Loucy (cell line): ENCODE data around the gene PFDN5.

Experiments
- EZH2phosphoT487 ChIP-seq: fragments of 200-600 bp; IDR thresholded peaks from 2 replicates; pipeline ENCODE4 v1.6.1; 2018; ENCODE audit warnings: antibody characterized with exemption, mild to moderate bottlenecking, moderate library complexity, borderline replicate concordance
- TF ChIP-seq, protein P1 (sequence below): fragments of 200-600 bp; sonication (generic); conservative IDR thresholded peaks from 2 replicates; pipeline ENCODE4 v1.5.1; 2014; ENCODE audit warnings: mild to moderate bottlenecking, antibody characterized with exemption, low read length

DNA sequence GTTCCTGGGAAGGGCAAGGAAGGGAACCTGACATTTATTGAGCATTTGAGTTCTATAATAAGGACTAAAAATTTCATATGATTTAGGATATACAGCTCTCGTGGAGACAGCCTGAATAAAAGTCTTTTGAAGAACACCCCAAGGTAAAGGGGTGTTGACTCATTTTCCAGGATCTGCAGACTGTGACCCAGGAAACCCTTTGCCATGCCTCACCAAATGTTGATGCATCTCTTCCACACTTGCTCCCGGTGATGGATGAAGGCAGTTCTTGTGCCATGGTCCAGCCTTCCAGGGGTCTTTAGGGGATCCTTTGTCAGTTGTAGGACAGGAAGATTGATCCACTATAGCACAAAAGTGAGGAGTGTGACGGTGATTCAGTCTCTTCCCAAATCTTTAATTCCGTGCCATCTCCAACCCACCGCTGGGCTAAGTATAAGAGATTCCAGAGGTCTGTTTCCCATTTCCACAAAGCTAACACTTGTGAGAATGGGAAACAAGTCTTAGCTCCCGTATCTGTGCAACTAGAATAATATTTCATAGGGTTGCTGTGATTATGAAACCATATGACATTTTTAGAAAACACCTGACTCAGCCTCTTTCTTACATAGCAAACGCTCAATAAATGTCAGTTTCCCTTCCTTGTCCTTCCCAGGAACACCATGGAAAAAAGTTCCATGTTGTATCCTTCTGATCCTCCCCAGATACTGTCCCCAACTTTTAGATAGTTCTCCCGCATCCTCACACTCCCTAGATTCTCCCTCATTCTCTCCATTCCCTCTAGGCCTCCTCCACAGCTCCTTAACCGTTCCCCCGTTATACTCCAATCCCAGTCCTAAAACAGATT is 25.2 kb downstream of the PFDN5 start:
- TF ChIP-seq, protein P1, sequence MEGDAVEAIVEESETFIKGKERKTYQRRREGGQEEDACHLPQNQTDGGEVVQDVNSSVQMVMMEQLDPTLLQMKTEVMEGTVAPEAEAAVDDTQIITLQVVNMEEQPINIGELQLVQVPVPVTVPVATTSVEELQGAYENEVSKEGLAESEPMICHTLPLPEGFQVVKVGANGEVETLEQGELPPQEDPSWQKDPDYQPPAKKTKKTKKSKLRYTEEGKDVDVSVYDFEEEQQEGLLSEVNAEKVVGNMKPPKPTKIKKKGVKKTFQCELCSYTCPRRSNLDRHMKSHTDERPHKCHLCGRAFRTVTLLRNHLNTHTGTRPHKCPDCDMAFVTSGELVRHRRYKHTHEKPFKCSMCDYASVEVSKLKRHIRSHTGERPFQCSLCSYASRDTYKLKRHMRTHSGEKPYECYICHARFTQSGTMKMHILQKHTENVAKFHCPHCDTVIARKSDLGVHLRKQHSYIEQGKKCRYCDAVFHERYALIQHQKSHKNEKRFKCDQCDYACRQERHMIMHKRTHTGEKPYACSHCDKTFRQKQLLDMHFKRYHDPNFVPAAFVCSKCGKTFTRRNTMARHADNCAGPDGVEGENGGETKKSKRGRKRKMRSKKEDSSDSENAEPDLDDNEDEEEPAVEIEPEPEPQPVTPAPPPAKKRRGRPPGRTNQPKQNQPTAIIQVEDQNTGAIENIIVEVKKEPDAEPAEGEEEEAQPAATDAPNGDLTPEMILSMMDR = no peak
- no peak for TF ChIP-seq EZH2phosphoT487
